ENCODE measurements around the gene ADORA2A. TPM values are rescaled to one million over a fixed set of nuclear protein-coding genes. Genes with fewer than 3 reads are reported as not detected.
A peak's percentile ranks its signal among the peaks of the same experiment; 100 is the strongest.

ADORA2A gene
- total RNA-seq, 1 experiment from 2014 or later, result 3.5 TPM

DNA sequence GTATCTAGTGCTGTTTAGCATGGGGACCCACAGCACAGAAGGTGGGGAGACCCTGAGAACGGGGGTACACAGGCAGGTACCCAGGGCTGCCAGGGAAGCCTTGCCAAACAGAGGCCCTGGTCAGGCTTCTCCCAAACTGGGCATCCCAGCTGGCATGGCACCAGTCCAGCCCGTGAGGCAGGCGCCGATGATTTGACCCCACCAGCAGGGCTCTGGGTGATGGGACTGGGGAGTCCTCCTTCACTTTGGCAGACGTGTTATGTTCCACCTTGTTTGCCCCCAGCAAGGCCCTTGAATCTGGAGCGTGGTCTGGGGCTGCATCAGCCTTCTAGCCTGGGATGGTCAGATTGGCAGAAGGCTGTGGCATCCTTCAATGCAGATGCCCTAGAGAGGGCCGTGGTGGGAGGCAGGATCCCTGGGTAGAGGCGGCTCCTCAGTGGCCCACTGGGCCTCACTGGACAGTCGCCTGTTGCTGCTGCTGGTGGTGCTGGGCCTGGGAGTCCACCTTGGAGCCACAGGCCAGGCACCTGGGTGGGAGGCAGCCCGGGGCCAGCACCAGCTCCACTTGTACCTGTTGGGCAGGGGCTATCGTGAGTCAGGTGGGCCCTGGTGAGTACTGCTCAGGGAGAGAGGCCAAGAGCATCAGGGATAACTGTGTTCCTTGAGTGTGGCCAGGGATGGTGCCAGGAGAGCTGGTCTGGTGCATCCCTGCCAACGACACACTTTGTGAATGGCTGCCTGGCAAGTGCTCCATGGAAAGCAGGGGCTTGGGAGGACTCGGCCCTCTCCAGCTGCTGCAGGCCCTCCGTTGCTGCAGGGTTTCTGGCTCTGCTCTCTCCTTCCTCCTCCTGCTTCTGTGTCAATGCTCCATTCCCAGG lies 3.3 kb downstream of the ADORA2A start:
- H3K9me3 Mint-ChIP-seq, result no peaks in the 10 kb centered on the region
- Histone ChIP-seq H3K79me2 (ENCODE audit: insufficient read depth, low read length) (no peaks in the 10 kb centered on the region), H4K20me1 (ENCODE audit: control insufficient read depth, insufficient read depth, insufficient read length) (peaks cover 2% of the 10 kb centered on the region), H3K9me3 (ENCODE audit: control insufficient read depth, low read depth, low read length) (no peaks in the 10 kb centered on the region), H3K56ac (ENCODE audit: insufficient read length, low read depth, low read length) (no peak overlapping the region), H3K79me1 (ENCODE audit: insufficient read depth, low read depth, low read length, poor library complexity, severe bottlenecking) (no peaks in the 10 kb centered on the region), H2AK5ac (ENCODE audit: insufficient read length, low read length) (no peak overlapping the region), H4K5ac (ENCODE audit: insufficient read length, low read depth, low read length) (no peak overlapping the region), H2BK15ac (ENCODE audit: low read depth, low read length) (no peak overlapping the region), H3K4me2 (ENCODE audit: insufficient read depth, insufficient read length, low read length) (no peak overlapping the region), H3K23me2 (ENCODE audit: insufficient read length, low read depth, low read length, poor library complexity, severe bottlenecking) (no peaks in the 10 kb centered on the region), H2AFZ (ENCODE audit: low read length) (no peak overlapping the region), H3K9ac (ENCODE audit: extremely low read depth, insufficient read length, low read length) (no peak overlapping the region), H3K4ac (ENCODE audit: low read depth, low read length) (no peak overlapping the region), H3T11ph (ENCODE audit: low read length) (no peak overlapping the region), H4K8ac (replicated peaks; ENCODE audit: insufficient read length, low read depth, low read length) (no peak overlapping the region), H2BK120ac (ENCODE audit: low read depth, low read length, poor library complexity, severe bottlenecking) (no peak overlapping the region), H3K4me1 (ENCODE audit: insufficient read depth, low read length) (0 out of 2 replicates have a peak, but pooled peaks cover 5% of the 10 kb centered on the region), H3K18ac (ENCODE audit: insufficient read length, low read depth, low read length) (no peak overlapping the region), H4K91ac (ENCODE audit: insufficient read length, low read depth, low read length) (no peak overlapping the region), H2BK20ac (ENCODE audit: low read depth, low read length, poor library complexity, severe bottlenecking) (no peak overlapping the region), H3K23ac (ENCODE audit: insufficient read length, low read depth, low read length) (no peak overlapping the region), H3K27me3 (ENCODE audit: insufficient read depth, low read length) (no peaks in the 10 kb centered on the region), H2BK5ac (ENCODE audit: insufficient read length, low read length) (no peak overlapping the region), H3K14ac (ENCODE audit: insufficient read depth, low read length) (no peak overlapping the region), H3K27ac (ENCODE audit: insufficient read length, low read depth, low read length) (no peak overlapping the region), H2BK12ac (ENCODE audit: insufficient read length, low read depth, low read length) (no peak overlapping the region)
- H3K27ac Mint-ChIP-seq, result peak overlapping the region in 2 of 3 experiments; percentile 34 to 95; a peak in 2 of 7 replicates
- TF ChIP-seq, protein P1, sequence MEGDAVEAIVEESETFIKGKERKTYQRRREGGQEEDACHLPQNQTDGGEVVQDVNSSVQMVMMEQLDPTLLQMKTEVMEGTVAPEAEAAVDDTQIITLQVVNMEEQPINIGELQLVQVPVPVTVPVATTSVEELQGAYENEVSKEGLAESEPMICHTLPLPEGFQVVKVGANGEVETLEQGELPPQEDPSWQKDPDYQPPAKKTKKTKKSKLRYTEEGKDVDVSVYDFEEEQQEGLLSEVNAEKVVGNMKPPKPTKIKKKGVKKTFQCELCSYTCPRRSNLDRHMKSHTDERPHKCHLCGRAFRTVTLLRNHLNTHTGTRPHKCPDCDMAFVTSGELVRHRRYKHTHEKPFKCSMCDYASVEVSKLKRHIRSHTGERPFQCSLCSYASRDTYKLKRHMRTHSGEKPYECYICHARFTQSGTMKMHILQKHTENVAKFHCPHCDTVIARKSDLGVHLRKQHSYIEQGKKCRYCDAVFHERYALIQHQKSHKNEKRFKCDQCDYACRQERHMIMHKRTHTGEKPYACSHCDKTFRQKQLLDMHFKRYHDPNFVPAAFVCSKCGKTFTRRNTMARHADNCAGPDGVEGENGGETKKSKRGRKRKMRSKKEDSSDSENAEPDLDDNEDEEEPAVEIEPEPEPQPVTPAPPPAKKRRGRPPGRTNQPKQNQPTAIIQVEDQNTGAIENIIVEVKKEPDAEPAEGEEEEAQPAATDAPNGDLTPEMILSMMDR (conservative IDR thresholded peaks at IDR 0.05), result no peak
- H3K4me3 Mint-ChIP-seq, result no peak overlapping the region
- H3K27me3 Mint-ChIP-seq (ENCODE audit: low read depth), result peaks cover 11% of the 10 kb centered on the region
- no peak for DNase-seq
- WGBS (ENCODE audit: extremely low coverage, insufficient read length, low lambda C conversion rate), result no CpG with 5 or more reads among the region's 14 CpGs
- peaks cover 15 to 25% of the 10 kb centered on the region in 2 experiments for H3K4me1 Mint-ChIP-seq
- H3K36me3 Mint-ChIP-seq (ENCODE audit: insufficient read depth in 1 of 3, low read depth in 3 of 3), result no peaks in the 10 kb centered on the region; a peak in 1 of 7 replicates

Measured in H9 (cell line).